Fibroblast of mammary gland (primary cell): Measurements from ENCODE around the gene NPPB.

ENCODE experiments used
- DNase-seq: peaks from one replicate; pipeline ENCODE4 v3.0.0-alpha.2; 2010; ENCODE audit warnings: low read depth
- H3K4me3 ChIP-seq: 2 replicates; pipeline ENCODE4 v1.5.1; 2011; ENCODE audit warnings: low read depth, mild to moderate bottlenecking, low read length, moderate library complexity; ENCODE audit not compliant: control insufficient read depth
- CTCF ChIP-seq: conservative IDR thresholded peaks from 2 replicates; pipeline ENCODE4 v1.5.1; 2011; ENCODE audit warnings: low read depth, low read length, inconsistent platforms; ENCODE audit not compliant: control insufficient read depth, insufficient read depth

The NPPB gene

GRCh38 chr1:11836955-11837766 lies 21.6 kb downstream of the NPPB start:
- DNase-seq: no peak
- no peak for TF ChIP-seq CTCF
- no peak overlapping the region for H3K4me3 ChIP-seq

GRCh38 chr1:11835441-11836225 lies 23.1 kb downstream of the NPPB start:
- H3K4me3 ChIP-seq: no peak overlapping the region
- TF ChIP-seq CTCF: no peak
- no peak for DNase-seq

- no peak for DNase-seq
- no peak for TF ChIP-seq CTCF
- no peak overlapping the region for H3K4me3 ChIP-seq
Observed at GRCh38 chr1:11833900-11834299, 24.8 kb downstream of the NPPB start.

- no peak for DNase-seq
- no peak for TF ChIP-seq CTCF
- no peak overlapping the region for H3K4me3 ChIP-seq
Observed at GRCh38 chr1:11833497-11833896, 25.2 kb downstream of the NPPB start.

GRCh38 chr1:11831945-11832725 lies 26.6 kb downstream of the NPPB start:
- no peak for DNase-seq
- no peak overlapping the region for H3K4me3 ChIP-seq
- TF ChIP-seq CTCF: no peak

GRCh38 chr1:11828511-11828910 lies 30.2 kb downstream of the NPPB start:
- no peak for TF ChIP-seq CTCF
- DNase-seq: no peak
- H3K4me3 ChIP-seq: no peak overlapping the region
